HuH-7.5 (cell line): ENCODE measurements around the gene SIPA1L2.
"Not testable (repeated sequence)": the region's sequence is repeated elsewhere in the genome, so short reads cannot be mapped to it uniquely, and the experiment has no call there.

Experiments
- DNase-seq: peaks from one replicate; pipeline ENCODE4 v3.0.0; 2011; ENCODE audit warnings: low spot score

SIPA1L2 gene

GRCh38 chr1:232613752-232614381, 16.1 kb downstream of the SIPA1L2 start:
- no peak for DNase-seq

DNA sequence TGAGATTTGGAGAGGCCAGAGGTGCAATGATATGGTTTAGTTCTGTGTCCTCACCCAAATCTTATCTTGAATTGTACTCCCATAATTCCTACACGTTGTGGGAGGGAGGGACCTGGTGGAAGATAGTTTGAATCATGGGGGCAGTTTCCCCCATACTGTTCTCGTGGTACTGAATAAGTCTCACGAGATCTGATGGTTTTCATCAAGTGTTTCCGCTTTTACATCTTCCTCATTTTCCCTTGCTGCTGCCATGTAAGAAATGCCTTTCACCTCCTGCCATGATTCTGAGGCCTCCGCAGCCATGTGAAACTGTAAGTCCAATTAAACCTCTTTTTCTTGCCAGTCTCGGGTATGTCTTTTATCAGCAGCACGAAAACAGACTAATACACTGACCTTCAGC, 17.1 kb downstream of the SIPA1L2 start:
- DNase-seq, result not testable (repeated sequence)

DNA sequence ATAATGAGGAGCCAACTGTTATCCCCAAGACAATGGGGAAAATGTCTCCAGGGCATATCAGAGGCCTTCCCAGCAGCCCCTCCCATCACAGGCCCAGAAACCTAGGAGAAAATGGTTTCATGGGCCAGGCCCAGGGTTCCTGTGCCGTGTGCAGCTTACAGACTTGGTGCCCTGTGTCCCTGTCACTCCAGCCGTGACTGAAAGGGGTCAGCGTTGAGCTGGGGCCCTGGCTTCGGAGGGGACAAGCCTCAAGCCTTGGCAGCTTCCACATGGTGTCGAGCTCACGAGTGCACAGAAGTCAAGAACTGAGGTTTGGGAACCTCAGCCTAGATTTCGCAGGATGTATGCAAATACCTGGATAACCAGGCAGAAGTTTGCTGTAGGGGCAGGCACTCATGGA, 18.1 kb downstream of the SIPA1L2 start:
- DNase-seq, result no peak

DNA sequence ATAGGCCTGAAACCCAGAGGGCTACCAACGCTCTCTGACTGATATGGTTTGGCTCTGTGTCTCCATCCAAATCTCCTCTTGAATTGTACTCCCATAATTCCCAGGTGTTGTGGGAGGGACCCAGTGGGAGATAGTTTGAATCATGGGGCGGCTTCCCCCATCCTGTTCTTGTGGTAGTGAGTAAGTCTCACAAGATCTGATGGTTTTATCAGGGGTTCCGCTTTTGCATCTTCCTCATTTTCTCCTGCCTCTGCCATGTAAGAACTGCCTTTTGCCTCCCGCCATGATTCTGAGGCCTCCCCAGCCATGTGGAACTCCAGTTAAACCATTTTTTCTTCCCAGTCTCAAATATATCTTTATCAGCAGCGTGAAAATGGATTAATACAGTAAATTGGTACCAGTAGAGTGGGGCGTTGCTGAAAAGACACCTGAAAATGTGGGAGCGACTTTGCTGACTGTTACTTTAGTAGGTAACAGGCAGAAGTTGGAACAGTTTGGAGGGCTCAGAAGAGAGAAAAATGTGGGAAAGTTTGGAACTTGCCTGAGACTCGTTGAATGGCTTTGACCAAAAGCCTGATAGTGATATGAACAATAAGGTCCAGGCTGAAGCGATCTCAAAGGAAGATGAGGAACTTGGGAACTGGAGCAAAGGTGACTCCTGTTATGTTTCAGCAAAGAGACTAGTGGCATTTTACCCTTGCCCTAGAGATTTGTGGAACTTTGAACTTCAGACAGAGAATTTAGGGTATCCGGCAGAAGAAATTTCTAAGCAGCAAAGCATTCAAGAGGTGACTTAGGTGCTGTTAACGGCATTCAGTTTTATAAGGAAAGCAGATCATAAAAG, 18.8 kb downstream of the SIPA1L2 start:
- DNase-seq, result not testable (repeated sequence)

- no peak for DNase-seq
Measured at GRCh38 chr1:232610192-232610901, 19.6 kb downstream of the SIPA1L2 start.

- DNase-seq, result no peak
Measured at GRCh38 chr1:232608427-232608826, 21.5 kb downstream of the SIPA1L2 start.

- no peak for DNase-seq
Measured at GRCh38 chr1:232602622-232603021, 27.3 kb downstream of the SIPA1L2 start.

DNA sequence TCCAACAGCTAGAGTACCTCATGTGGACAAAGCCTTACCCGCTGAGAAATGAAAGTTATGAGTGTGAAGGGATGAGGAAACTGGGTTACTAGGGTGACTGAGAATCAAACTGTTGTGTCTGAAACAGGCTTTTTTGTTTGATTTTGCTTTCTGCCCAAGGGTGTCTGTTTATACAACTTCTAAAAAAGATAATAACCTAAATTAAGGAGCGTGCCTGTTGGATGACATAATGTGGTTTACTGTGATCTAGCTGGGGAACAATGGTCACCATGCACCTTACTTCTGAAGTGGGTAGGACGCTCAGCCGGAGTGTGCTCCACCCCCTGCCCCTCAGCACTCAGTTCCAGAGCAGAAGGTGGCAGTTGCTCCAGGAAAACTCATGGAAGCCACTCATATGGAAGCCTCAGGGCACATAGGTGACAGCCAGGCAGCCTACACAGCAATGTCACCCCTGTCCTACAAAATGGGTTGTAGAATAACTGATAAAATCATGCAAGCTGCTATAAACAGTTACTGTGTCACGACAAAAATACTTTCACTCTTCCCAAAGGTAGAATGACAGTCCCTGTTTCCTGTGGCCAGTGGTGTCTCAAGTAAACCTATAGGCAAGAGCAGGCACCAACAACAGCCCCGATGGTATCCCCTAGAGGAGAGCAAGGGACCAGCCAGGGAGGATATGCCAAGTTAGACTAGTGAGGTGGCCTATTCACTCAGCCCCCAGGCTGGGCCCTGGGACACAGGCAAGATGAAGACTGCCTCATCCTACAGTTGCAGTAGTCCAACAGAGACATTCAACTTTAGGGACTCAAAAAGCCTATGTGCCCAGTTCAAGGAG, 29.3 kb downstream of the SIPA1L2 start:
- no peak for DNase-seq

- DNase-seq, result no peak
Measured at GRCh38 chr1:232599178-232600041, 30.5 kb downstream of the SIPA1L2 start.

DNA sequence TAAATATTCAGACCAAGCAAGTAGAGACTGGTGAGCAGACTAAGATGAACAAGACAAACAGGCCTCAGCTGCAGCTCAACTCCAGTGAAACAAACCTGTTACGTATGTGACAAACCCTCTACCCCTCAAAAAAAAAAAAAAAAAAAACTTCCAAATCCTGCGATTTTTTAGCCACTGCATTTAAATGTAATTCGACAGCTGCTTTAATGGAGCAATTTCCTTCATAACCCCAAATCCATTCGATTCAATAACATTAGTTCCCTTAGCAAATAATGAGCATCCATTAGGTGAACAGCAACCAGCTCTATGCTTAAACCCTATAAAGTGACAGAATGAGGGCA, 31.1 kb downstream of the SIPA1L2 start:
- no peak for DNase-seq

GRCh38 chr1:232598133-232598532, 31.8 kb downstream of the SIPA1L2 start:
- no peak for DNase-seq

GRCh38 chr1:232597721-232598120, 32.2 kb downstream of the SIPA1L2 start:
- no peak for DNase-seq

DNA sequence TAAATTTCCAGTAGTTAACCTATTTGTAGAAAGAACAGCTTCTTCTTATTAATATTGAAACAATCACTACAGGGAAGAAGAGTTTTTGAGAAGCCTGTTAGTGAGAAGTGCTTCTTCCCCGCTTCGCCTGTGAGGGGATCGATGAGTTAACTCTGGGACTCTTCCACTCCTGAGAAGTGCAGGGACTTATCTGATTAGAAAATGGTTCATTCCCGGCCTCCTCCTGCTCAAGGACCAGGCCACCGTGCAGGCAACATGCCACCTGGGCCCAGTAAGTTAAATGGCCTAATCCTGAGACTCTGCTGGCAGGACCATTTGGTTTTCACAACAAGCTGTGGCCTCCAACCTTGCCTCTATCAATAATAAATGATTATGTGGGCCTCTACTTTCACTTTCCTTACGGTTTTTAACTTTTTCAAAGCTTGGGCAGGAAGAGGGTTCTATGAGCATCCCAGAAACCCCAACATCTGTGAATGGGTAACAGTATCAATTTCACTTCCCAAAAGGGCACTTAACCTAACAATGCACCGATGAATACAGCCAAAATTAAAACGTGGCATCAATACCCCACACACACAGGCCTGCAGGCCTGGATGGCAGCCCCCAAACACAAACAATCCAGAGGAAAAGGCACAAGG, 33.1 kb downstream of the SIPA1L2 start:
- DNase-seq, result no peak

GRCh38 chr1:232594768-232595698, 34.9 kb downstream of the SIPA1L2 start:
- no peak for DNase-seq

DNA sequence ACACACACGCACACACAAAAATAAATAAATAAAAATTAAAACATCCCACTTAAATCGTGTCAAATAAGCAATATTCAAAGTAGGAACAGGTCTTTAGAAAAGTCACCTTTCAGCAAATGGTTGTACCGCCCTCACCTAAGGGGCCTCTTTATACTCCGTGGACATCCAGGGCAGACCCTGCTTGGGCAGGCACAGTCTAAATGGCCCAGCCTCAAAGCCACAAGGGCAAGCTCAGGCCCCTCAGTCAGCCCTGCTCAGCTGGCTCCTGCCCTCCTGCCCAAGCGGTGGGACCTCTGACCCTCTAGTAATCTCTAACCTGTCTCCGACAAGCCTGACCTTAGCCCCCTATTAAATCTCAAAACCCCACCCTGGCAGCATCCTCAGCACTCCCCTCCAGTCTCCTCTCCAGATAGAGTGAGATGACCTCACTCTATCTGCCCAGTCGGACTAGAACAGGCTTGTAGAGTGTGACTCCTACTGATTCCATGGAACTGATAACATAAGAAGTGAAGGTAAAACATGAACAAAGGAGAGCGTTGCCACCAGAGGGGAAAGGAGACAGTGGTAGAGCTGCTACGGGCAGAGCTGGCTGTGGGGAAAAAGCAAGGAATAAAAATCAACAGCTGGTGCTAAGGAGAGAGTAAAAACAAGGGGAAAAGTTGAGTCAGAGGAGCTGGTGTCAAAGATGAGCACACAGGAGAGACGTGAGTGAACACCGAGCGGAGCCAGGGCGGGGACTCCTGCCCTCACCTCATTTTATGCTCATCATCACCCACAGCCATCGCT, 36.0 kb downstream of the SIPA1L2 start:
- DNase-seq, result no peak

DNA sequence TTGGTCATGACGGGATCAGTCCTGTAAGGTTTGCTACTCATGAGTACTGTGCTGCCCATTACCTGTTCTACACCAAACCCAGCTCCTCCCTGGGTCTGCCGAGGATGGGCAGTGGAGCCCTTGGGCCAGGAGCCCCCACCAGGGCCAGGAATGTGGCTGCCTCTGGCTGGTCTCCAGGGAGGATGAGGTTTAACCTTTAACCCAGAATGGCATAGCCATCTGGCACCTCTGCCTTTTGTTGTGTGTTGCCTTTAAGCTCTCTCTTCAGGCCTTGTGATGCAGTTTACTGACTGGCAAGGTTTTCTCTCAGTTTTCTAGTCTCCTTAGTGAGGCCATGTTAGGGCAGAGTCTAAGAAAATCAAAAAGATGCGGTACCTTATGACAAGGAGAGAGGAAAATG, 38.6 kb downstream of the SIPA1L2 start:
- no peak for DNase-seq

DNA sequence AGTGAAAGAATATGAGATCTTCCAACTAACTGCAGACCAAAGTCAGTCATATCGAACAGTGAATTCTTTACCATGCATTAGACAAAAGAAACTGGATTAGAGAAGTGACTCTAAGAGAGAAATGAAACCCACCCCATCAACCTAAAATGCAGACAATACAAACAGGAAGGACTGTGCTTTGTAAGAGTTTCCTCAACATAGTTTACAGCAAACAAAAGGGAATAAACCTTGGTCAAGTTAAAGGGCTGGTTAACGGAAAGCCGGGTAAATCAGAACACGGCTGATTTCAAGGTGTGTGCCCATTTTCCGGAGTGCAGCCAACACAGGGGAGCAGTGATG, 39.2 kb downstream of the SIPA1L2 start:
- no peak for DNase-seq

GRCh38 chr1:232589812-232590743, 39.9 kb downstream of the SIPA1L2 start:
- DNase-seq, result no peak
